GM12874 (cell line): ENCODE results near the gene IPMK.

Experiments
- CTCF ChIP-seq: IDR thresholded peaks from 2 replicates; pipeline ENCODE4 v1.5.1; 2011; ENCODE audit warnings: low read depth, mild to moderate bottlenecking, control low read depth, low read length, moderate library complexity; ENCODE audit not compliant: insufficient read depth

The IPMK gene

DNA sequence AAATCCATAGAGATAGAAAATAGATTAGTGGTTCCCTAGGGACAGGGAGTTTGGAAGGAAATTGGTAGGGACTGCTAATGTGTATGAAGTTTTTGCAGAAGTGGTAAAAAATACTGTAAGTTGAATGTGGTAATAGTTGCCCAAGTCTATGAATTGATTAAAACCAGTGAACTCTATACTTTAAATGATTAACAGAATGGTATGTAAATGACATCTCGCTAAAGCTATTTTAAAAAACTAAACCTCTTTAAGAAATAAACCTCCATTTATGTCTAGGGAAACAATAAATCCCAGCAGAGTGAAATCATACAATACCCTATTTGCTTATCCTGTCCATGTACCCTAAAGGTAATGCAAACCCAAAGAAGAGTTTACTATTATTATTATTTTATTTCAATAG is 61.4 kb downstream of the IPMK start:
- no peak for TF ChIP-seq CTCF

DNA sequence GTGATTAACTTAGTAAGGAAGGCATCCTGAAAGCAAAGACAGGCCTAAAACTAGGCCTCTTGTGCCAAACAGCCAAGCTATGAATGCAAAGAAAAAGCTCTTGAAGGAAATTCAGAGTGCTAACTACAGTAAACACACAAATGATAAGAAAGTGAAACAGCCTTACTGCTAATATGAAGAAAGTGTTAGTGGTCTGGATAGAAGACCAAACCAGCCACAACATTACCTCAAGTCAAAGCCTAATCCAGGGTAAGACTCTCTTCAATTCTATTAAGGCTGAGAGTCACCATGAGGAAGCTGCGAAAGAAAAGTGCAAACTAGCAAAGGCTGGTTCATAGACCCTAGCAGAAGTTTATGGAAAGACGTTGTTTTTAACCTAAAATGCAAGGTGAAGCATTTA is 66.0 kb downstream of the IPMK start:
- no peak for TF ChIP-seq CTCF

- TF ChIP-seq CTCF = no peak
These were observed 78.4 kb downstream of the IPMK start for GRCh38 chr10:58189269-58189668.

GRCh38 chr10:58184120-58184670 is 83.5 kb downstream of the IPMK start:
- no peak for TF ChIP-seq CTCF

DNA sequence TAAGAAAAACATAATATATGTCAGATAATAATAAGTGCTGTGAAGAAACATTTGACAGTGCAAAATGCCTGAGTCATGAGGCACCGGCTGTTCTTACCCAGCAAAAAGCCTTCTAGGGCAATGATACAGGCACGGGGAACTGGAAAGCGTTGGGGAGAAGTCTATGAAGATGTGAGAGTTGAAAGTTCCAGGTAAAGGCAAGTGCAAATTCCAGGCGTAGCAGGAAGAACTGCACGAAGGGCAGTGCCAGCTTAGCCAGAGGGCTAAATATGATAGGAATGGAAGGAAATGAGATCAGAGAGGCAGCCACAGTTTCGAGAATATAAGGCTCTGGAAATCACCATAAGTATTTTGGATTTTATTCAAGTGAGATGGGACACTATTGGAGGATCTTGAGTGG is 87.0 kb downstream of the IPMK start:
- TF ChIP-seq CTCF = no peak

- no peak for TF ChIP-seq CTCF
These were observed 88.5 kb downstream of the IPMK start for GRCh38 chr10:58179238-58179637.

GRCh38 chr10:58178811-58179210 is 88.9 kb downstream of the IPMK start:
- no peak for TF ChIP-seq CTCF

DNA sequence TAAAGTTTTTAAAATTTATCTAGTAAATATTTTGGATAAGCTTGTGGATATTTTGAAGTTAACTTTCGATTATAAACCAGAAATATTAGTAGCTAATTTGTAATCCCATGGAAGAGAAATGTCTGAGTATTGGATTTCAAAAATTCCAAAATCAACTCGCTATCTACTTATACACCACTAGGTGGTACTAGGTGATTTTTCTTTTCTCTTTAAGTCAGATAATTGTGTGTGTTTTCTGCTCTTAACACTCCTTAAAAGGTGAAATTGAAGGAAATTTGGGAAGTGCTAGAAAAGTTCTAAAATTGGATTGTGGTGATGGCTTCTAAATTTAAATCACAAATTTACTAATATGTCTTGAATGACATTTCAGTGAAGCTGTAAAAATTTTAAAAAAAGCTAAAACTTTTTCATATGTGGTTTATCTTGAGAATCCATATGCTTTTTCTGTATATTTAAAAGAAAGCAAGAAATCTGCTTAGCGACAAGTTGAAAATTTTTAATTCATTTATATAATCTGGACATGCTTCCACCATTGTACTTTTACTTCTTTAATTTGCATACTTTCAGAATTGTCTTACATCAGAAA is 90.2 kb downstream of the IPMK start:
- TF ChIP-seq CTCF = no peak; the same call in 1 of the 2 replicates
